Skeletal muscle tissue (tissue), 4 donors: Measurements from ENCODE around the gene CD28. TPM values are rescaled to one million over a fixed set of nuclear protein-coding genes. Genes with fewer than 3 reads are reported as not detected.

Source experiments
- H3K27ac ChIP-seq: one replicate; pipeline ENCODE4 v1.7.0; 2013; ENCODE audit warnings: mild to moderate bottlenecking, low read depth, low read length, inconsistent platforms
- H3K27me3 ChIP-seq, 3 donors: one replicate each; pipeline ENCODE4 v1.7.0; 2013; ENCODE audit warnings: low read length in 3 of 3; ENCODE audit not compliant: control insufficient read depth in 3 of 3, insufficient read depth in 3 of 3
- H3K36me3 ChIP-seq, 3 donors: one replicate each; pipeline ENCODE4 v1.7.0; 2013; ENCODE audit warnings: low read length in 3 of 3; ENCODE audit not compliant: control insufficient read depth in 3 of 3, insufficient read depth in 3 of 3
- H3K4me1 ChIP-seq, 3 donors: one replicate each; pipeline ENCODE4 v1.7.0; 2013; ENCODE audit warnings: low read length in 3 of 3, mild to moderate bottlenecking in 3 of 3; ENCODE audit not compliant: control insufficient read depth in 3 of 3, insufficient read depth in 3 of 3
- H3K4me3 ChIP-seq, 3 donors: one replicate each; pipeline ENCODE4 v1.7.0; 2013; ENCODE audit warnings: low read length in 3 of 3
- H3K9ac ChIP-seq, 3 donors: one replicate each; pipeline ENCODE4 v1.7.0; 2013; ENCODE audit warnings: low read length in 3 of 3, mild to moderate bottlenecking in 3 of 3, moderate library complexity in 2 of 3, low read depth in 1 of 3
- H3K9me3 ChIP-seq, 3 donors: one replicate each; pipeline ENCODE4 v1.7.0; 2013; ENCODE audit warnings: low read length in 3 of 3; ENCODE audit not compliant: control insufficient read depth in 3 of 3
- total RNA-seq: library from RNA; depleted of rRNA; stranded (reverse); fragments of >200 nt; gene quantifications from one replicate; pipeline ENCODE4 v1.2.3, GENCODE V29; 2014
- donor health status: Osteomylitis.

The CD28 gene
- total RNA-seq, 1 donor from 2014 or later, result 4.2 TPM

DNA sequence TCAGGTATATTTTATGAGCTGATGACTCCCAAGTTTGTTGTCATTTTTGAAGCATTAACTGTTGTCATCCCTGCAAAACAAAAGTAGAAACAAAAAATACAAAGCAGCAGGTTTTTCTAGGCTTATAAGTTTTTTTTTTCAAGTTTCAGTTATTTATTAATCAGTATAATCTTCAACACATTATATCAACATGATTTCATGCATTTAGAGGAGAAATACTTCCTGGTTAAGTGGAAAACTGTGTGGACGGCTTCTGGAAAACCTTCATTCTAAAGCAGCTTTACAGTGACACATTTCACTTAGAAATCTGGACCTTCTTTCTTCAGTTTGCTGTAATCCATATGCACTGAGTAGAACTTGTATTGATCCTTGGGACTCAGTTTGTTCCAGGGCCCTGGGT lies 34.6 kb upstream of the CD28 start:
- H3K27ac ChIP-seq, result no peak overlapping the region

DNA sequence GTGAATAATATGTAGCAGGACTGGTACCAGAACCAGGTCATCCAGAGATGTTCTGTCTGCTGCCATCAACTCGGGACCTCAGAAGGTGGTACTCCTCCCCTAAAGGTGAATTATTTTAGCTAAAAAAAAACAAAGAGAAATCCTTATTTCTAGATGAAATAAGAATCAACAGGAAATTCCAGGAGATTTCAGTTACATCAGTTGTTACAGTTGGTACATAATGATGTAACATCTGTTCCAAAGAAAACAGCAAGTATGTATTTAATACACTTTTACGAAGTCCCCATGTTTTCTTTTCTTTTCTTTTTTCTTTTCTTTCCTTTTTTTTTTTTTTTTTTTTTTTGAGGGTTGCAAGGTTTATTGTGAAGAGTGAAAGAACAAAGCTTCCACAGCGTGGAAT lies 33.6 kb upstream of the CD28 start:
- Histone ChIP-seq H3K4me3 (no peak overlapping the region), H3K36me3 (no peaks in the 10 kb centered on the region), H3K27me3 (no peaks in the 10 kb centered on the region), H3K9me3 (no peaks in the 10 kb centered on the region), H3K27ac (no peak overlapping the region), H3K4me1 (peaks cover 0 to 7% (median 0%) of the 10 kb centered on the region in 3 donors), H3K9ac (no peak overlapping the region)

More for the DNA sequence above, 34.6 kb upstream of the CD28 start:
- peaks cover 0 to 7% (median 0%) of the 10 kb centered on the region in 3 donors for H3K4me1 ChIP-seq
- H3K9me3 ChIP-seq, result no peaks in the 10 kb centered on the region
- no peak overlapping the region for H3K9ac ChIP-seq
- H3K4me3 ChIP-seq, result no peak overlapping the region
- no peaks in the 10 kb centered on the region for H3K27me3 ChIP-seq
- no peaks in the 10 kb centered on the region for H3K36me3 ChIP-seq

DNA sequence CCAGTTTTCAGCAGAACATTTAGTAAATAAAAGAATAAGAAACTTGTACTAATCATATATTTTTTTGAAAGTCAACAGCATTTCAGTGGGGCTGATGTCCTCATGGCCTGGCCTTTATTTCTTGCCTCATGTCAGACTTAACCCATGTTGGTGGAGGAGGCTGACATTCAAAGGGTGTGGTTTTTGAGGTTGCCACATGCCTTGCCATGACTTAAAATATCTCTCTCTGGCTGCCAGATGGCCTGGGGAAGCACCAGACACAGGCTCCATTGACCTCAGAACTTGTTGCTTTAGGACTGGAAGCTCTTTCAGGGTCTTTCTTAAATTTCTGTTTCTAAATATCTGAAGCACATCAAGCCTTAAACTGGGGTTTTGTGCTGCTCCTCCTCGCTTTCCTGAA lies 32.5 kb upstream of the CD28 start:
- Histone ChIP-seq H3K36me3 (no peaks in the 10 kb centered on the region), H3K27ac (peak overlapping the region; percentile 39), H3K9me3 (no peaks in the 10 kb centered on the region), H3K27me3 (no peaks in the 10 kb centered on the region), H3K4me3 (no peak overlapping the region), H3K9ac (no peak overlapping the region), H3K4me1 (peaks cover 0 to 7% (median 0%) of the 10 kb centered on the region in 3 donors)

DNA sequence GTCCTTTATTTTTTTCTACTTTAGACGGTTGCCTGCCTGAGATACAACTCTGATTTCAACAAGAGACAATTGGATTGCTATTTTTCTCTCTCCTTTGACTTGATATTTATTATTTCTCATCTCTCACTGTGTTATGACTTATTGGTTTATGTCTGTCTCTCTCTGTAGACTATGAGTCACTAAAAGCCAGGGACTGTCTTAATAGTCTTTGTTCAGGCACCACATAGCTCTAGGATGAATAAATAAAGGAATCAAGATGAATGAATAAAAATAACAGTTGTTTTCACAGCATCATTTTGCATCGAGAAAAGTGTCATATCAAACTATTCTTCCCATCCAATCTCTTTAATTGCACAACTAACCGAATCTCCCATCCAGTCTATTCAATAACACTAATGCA lies 31.4 kb upstream of the CD28 start:
- Histone ChIP-seq H3K9ac (no peak overlapping the region), H3K27ac (no peak overlapping the region), H3K4me1 (peaks cover 0 to 7% (median 0%) of the 10 kb centered on the region in 3 donors), H3K9me3 (no peaks in the 10 kb centered on the region), H3K27me3 (no peaks in the 10 kb centered on the region), H3K4me3 (no peak overlapping the region), H3K36me3 (no peaks in the 10 kb centered on the region)

GRCh38 chr2:203678971-203679370 lies 27.5 kb upstream of the CD28 start:
- Histone ChIP-seq H3K9me3 (no peaks in the 10 kb centered on the region), H3K4me1 (peaks cover 21 to 34% (median 25%) of the 10 kb centered on the region in 3 donors), H3K9ac (no peak overlapping the region), H3K4me3 (no peak overlapping the region), H3K36me3 (no peaks in the 10 kb centered on the region), H3K27ac (no peak overlapping the region), H3K27me3 (no peaks in the 10 kb centered on the region)

- no peak overlapping the region for H3K4me3 ChIP-seq
- no peaks in the 10 kb centered on the region for H3K36me3 ChIP-seq
- H3K27ac ChIP-seq, result no peak overlapping the region
- H3K9me3 ChIP-seq, result no peaks in the 10 kb centered on the region
- H3K4me1 ChIP-seq, result peaks cover 25 to 35% (median 29%) of the 10 kb centered on the region in 3 donors
- no peaks in the 10 kb centered on the region for H3K27me3 ChIP-seq
- no peak overlapping the region for H3K9ac ChIP-seq
Measured at GRCh38 chr2:203679401-203679800, 27.0 kb upstream of the CD28 start.

GRCh38 chr2:203681978-203682377 lies 24.5 kb upstream of the CD28 start:
- Histone ChIP-seq H3K9ac (no peak overlapping the region), H3K4me1 (peaks cover 43 to 52% (median 46%) of the 10 kb centered on the region in 3 donors)

DNA sequence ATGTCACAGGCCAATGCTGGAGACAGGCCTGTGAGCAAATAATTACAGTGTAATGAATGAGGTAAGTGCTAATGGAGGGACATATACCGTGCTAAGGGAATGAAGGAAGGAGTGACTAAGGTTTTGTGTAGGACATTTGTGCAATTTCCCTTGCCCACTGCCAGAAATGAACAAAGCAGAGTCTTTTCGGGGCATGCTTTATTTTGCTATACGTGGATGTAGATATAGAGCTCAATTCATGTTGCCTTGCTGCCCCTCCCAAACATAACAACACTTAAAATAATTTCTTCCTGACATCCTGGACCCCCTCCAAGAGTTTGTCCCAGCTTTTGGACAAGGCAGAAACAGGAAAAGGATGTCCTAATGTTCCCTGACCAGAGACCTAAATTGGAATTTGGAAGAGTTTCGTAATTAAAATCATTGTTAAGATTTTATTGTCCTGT lies 23.7 kb upstream of the CD28 start:
- Histone ChIP-seq H3K4me1 (peaks cover 43 to 52% (median 46%) of the 10 kb centered on the region in 3 donors), H3K27me3 (no peaks in the 10 kb centered on the region), H3K9ac (no peak overlapping the region), H3K9me3 (no peaks in the 10 kb centered on the region), H3K36me3 (no peaks in the 10 kb centered on the region), H3K4me3 (no peak overlapping the region), H3K27ac (peak overlapping the region; percentile 80)

More at GRCh38 chr2:203681978-203682377, 24.5 kb upstream of the CD28 start:
- Histone ChIP-seq H3K36me3 (no peaks in the 10 kb centered on the region), H3K4me3 (no peak overlapping the region), H3K9me3 (no peaks in the 10 kb centered on the region), H3K27me3 (no peaks in the 10 kb centered on the region), H3K27ac (peak overlapping the region; percentile 57)

- no peaks in the 10 kb centered on the region for H3K9me3 ChIP-seq
- H3K36me3 ChIP-seq, result no peaks in the 10 kb centered on the region
- H3K4me1 ChIP-seq, result peaks cover 44 to 52% (median 48%) of the 10 kb centered on the region in 3 donors
- H3K4me3 ChIP-seq, result no peak overlapping the region
- H3K9ac ChIP-seq, result no peak overlapping the region
- H3K27ac ChIP-seq, result peak overlapping the region; percentile 80
- H3K27me3 ChIP-seq, result no peaks in the 10 kb centered on the region
Measured at GRCh38 chr2:203683421-203683820, 23.0 kb upstream of the CD28 start.

DNA sequence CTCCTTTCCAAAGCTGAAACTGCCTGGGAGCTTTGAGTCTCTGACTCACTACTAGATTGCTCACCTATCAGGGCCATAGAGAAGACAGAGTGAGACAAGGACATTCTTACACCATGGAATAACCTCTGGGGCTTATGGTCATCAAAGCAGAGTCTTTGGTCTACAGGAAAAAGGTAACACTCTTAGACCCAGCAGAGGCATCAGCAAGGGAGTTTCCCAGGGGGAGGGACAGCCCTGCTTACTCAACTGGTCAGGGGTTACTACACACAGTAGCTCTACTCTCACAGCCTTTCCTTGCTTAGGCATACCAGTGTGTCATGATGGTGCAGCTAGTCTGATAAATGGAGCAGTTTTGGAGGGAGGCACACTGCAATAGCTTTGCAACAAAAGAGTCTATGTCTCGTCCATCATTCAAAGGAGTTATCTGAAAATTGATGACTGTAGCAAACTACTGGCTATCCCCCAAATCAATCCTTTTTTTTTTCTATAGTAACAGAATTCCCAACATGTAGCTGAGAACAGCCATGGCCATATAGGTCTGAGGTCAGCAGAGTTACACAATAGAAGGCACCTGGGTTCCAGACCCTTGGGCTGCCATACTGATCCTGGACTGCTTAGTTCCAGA lies 22.4 kb upstream of the CD28 start:
- Histone ChIP-seq H3K36me3 (no peaks in the 10 kb centered on the region), H3K9ac (no peak overlapping the region), H3K4me1 (peaks cover 50 to 58% (median 54%) of the 10 kb centered on the region in 3 donors), H3K27ac (peak overlapping the region; percentile 80), H3K9me3 (no peaks in the 10 kb centered on the region), H3K4me3 (no peak overlapping the region), H3K27me3 (no peaks in the 10 kb centered on the region)
